Activated CD4-positive, alpha-beta T cell treated with anti-CD3 and anti-CD28 coated beads, Interleukin-2, amount 50 U/mL, for 4 hours (primary cell): ENCODE results near the gene SERPINB6.
"Not testable (repeated sequence)": the region's sequence is repeated elsewhere in the genome, so short reads cannot be mapped to it uniquely, and the experiment has no call there.

Experiments
- DNase-seq, 2 experiments: peaks; one replicate each; pipeline ENCODE4 v3.0.0-alpha.2; 2020

The SERPINB6 gene

DNA sequence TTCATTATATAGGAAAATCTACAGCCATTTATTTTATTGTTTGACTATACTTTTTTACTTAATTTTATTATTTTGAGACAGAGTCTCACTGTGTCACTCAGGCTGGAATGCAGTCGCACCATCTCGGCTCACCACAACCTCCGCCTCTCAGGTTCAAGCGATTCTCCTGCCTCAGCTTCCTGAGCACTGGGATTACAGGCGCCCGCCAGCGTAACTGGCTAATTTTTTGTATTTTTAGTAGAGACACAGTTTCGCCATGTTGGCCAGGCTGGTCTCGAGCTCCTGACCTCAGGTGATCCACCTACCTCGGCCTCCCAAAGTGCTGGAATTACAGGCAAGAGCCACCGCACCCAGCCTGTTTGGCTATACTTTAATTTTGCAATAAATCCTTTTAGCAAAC lies 38.5 kb downstream of the SERPINB6 start:
- not testable (repeated sequence) for DNase-seq

DNA sequence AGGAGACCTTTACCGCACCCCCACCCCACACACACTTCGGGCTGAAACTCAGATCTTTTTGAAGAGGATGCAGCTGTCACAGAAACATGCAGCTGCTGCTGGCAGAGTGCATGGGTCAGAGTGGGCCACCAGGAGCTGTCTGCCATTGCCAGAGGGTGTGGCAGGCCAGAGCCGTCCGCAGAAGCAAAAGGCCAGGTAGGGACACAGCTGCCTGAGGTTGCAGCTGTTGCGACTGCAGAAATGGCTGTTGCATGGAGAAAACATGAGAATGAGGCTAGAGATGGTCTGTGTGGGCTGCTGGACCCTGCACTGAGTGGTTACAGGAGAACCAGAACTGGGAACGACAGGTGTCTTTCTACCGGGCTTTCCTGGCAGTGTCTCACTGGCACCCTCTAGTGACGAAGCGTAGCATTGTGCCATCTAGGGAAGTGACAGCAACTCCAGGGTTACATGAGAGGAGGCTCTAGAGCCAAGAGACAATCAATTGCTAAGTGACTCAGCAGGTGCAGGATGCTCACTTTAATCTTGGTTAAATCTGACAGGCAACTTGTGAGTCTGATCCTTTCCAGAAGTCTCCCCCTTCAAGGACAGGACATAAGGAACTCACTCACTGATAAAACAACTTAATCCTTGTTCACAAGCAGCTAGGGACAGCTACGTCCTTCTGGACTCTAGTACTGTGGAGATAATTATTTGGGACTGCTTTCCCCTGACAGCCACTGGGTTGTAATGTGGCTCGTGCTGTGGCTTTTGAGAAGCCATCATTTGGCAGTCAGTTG lies 39.2 kb downstream of the SERPINB6 start:
- peak; percentile 85 to 87 for DNase-seq

DNA sequence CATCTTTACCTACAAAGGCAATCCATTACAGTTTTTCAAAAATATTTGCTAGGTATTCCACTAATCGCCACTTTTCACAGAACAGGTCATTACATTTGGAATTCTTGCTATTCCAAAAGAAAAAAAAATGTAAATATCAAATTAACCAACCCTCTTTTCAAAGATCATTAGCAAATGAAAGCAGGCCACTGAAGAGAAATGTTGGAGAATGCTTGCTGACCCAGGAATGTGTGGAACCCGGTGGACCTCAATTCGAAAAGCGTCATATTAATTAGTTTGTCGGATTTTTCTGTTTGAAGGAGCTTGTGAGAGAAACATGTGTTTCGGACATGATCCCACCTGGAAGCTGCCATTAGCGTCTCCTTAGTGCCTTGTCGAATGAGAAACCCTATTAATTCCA lies 40.3 kb downstream of the SERPINB6 start:
- no peak for DNase-seq

DNA sequence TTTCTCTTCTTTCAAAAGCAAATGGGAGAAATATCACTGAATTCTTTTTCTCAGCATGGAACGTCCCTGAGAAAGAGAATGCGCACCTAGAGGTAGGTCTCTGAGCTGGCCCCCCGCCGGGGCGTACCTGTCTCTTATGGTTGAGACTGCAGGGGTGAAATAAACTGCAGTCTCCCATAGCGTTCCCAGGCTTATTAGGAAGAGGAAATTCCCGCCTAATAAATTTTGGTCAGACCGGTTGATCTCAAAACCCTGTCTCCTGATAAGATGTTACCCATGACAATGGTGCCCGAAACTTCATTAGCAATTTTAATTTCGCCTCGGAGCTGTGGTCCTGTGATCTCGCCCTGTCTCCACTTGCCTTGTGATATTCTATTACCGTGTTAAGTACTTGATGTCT lies 43.4 kb downstream of the SERPINB6 start:
- DNase-seq = not testable (repeated sequence)

DNA sequence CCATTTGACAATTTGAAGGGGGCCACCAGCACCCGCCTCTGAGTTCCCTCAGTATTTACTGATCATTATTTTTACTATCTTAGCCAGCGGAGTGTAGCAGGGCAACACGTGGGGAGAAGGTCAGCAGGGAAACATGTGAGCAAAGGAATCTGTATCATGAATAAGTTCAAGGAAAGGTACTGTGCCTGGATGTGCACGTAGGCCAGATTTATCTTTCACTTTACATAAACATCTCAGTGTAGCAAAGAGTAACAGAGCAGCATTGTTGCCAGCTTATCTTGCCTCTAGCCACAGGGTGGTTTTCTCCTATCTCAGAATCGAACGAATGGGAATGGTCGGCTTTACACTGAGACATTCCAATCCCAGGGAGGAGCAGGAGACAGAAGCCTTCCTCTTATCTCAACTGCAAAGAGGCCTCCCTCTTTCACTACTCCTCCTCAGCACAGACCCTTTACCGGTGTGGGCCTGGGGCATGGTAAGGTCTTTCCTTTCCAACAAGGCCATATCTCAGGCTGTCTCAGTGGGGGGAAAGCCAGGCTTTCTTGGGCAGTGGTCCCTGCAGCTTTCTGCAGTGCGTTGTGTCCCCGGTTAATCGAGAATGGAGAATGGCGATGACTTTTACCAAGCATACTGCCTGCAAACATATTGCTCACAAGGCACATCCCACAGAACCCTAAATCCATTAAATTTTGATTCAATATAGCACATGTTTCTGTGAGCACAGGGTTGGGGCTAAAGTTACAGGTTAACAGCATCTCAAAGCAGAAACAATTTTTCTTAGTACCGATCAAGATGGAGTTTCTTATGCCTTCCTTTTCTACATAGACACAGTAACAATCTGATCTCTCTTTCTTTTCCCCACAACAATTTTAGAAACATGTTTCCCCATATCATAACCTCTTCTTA lies 45.3 kb downstream of the SERPINB6 start:
- not testable (repeated sequence) for DNase-seq

DNA sequence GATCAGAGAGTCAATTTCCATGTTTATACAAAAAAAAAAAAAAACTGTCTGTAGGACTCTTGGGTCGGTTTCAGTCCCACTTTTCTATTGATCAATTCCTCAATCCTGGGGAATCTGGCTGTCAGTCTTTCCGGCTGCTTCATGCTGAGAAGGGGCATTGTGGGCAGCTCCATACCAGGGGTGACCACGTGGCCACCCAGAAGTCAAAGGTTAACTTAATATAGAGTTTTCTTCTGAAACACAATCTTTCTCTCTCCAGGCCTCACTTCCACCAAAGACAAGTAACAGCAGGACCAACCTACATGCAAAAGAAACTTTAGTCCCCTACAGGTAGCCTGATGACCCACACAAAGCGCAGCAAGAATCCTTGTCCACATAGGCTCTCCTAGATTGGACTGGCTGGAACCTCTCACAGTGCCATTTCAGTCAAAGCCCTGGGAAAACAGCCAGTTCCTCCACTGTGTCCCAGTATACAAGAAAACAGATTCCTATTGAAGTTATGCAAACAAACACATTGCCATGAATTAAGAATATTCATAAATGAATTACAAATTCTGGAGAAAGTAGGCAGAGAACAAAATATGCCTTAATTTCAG lies 49.7 kb downstream of the SERPINB6 start:
- no peak for DNase-seq

DNA sequence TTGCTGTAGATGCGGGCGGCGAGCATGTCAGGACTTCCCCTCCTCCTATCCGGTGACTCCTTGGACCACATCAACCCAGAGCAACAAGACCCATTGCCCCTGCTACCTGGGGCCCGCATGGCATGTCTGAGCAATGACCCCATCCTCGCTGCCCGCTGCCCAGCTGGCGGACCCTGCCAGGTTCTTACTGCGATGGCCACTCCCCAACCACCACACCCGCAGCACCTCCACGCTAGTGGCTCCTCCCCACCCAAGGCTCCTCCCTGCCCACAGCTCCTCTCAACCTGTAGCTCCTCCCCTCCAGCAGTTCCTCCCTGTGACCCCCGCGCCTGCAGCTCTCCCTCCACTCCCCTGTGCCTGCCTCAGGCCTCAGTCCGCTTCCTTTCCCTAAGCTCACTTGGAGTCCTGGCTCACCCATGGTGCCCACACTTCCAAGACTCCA lies 50.7 kb downstream of the SERPINB6 start:
- DNase-seq = no peak

DNA sequence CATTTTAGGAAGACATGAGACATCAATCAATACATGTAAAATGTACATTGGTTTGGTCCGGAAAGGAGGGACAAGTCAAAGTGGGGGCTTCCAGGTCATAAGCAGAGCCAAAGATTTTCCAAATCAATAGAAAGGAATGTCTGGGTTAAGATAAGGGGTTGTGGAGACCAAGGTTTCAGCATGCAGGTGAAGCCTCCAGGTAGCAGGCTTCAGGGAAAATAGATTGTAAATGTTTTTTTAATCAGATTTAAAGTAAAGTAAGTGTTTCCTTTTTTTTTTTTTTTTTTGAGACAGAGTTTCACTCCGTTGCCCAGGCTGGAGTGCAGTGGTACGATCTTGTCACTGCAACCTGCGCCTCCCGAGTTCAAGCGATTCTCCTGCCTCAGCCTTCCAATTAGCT lies 51.5 kb downstream of the SERPINB6 start:
- DNase-seq = no peak

DNA sequence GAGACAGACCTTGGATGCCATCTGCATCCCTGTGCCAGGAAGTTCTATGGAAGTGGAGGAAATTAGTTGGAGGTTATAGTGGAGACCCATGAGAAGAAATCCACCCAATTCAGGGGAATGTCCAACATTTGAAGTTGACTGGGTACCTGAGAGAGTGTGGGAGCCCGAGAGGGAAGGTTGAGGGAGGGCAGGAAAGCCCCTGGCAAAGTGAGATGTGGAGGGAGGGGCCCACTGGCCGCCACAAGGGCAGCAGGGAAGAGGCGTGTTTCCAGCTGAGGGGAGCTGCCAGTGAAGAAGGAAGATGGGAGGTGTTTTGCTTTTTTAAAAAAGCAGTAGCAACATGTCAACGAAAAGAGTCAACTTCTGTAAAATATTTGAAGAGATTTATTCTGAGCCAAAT lies 52.0 kb downstream of the SERPINB6 start:
- no peak for DNase-seq

DNA sequence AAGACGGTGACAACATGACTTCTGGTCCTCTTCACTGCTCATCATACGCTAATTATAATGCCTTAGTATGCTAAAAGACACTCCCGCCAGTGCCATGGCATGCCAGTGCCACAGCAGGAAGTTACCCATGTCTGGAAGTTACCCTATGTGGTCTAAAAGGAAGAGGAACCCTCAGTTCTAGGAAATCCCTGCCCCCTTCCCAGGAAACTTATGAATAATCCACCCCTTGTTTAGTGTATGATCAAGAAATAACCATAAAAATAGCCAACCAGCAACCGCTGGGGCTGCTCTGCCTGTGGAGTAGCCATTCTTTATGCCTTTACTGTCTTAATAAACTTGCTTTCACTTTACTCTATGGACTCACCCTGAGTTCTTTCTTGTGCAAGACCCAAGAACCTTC lies 52.4 kb downstream of the SERPINB6 start:
- no peak for DNase-seq

DNA sequence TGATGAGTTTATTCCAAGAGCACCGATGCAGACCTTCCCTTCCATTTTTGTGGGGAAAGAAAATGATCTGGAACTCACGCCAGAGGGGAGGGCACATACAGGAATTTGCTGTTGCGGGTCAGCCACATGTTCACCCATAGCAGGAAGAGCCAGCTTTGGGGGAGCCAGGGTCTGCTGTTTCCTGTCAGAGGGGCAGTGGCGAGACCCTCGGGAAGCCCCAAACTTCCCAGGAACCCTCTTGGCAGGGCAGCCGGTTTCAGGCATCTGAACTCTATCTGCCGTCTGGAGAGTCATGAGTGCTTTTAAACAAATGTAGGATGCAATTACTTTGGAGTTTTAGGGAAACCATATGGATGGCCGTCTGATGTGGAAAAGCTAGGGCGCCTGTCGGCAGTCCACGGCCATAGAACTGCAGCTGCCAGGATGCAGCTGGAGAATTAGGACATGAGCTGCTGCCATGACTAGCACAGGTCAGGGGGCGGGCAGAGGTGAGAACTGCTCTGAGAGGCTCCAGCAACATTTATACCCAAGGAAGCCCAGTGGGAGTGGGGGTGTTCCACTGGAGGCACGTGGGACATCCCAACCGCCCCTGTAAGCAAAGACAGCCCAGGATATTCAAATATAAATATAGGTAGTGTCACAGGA lies 53.4 kb downstream of the SERPINB6 start:
- no peak for DNase-seq

DNA sequence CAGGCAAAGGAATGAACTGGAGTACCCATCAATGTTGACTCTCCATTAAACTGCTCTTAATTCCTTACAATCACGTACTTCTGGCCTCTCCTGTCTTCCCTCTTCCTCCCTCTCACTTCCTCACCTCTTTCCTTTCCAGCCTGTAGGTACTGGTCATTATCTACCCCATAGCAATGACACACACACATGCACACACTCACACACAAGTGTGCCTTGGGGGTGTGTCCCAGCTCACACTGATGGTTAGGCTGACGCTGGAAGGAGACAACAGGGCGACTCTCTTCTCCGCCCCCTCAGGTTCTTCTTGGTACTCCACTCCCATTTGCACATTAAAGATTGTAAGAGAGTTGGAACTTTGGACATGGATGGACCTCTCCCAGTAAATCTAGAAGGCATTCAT lies 54.3 kb downstream of the SERPINB6 start:
- no peak for DNase-seq

DNA sequence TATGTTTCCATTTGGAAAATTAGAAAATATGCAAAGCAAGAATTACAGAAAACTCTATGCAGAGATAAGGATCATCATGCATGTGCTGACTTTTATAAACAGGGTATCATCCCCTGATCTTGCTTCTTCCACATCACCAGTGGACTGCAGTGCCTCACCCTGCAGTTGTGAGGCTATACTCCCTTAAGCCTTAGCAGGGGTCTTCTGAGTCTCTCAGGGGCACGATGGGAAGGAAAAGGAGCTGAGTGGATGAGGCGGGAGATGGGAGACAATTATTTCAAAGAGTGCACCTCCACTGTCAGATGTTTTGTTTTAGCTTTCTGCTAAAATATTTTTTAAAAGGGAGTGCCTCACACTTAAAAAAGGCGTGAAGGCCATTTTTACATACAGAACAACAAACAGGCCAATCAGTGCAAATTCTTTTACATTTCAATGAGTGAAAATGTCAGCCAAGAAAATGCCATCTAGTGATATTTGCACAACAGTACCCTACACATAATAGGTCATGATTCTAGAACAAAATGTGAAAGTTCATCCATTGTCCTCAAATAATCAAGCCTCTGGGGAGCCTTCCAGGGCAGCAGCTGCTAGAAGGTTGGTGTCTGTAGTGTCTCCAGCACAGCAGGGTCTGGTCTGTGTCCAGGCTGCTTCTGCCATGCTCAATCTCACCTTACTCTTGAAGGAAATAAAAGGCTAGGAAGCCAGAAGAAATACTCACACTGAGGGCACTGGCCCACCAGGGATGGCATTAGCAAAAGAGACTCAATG lies 55.0 kb downstream of the SERPINB6 start:
- no peak for DNase-seq

DNA sequence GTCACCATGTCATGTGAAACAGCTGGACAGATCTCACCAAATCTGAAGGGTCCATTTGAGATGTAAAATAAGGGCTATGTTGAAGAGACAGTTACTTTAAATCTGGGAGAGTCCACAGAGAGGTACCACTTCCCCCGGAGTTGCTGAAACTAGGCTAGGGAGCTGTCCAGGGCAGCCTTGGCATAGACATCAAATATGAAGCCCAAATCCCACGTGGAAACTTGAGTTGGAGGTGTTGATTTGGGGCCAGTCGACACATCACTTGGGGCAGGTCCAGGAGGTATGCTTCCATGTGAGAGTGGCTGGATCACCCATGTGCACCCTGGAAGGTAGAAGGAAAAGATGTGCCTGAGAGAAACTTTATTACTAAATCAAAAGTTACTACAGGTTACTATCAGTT lies 56.2 kb downstream of the SERPINB6 start:
- no peak for DNase-seq

DNA sequence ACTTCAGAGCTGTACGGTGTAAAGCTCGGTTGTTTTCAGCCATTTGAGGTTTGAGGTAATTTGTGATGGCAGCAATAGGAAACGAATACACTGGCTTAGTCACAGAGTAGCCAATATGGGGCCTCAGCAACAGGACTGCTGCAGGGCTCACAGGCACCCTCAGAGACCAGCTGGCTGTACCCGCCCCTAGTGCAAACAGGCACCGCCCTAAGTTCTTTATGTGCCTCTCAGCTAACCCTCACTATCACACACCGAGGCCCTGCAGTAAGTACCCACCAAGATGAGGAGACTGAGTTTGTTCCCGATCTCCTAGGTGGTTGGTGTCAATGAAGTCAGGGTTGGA lies 57.1 kb downstream of the SERPINB6 start:
- no peak for DNase-seq

DNA sequence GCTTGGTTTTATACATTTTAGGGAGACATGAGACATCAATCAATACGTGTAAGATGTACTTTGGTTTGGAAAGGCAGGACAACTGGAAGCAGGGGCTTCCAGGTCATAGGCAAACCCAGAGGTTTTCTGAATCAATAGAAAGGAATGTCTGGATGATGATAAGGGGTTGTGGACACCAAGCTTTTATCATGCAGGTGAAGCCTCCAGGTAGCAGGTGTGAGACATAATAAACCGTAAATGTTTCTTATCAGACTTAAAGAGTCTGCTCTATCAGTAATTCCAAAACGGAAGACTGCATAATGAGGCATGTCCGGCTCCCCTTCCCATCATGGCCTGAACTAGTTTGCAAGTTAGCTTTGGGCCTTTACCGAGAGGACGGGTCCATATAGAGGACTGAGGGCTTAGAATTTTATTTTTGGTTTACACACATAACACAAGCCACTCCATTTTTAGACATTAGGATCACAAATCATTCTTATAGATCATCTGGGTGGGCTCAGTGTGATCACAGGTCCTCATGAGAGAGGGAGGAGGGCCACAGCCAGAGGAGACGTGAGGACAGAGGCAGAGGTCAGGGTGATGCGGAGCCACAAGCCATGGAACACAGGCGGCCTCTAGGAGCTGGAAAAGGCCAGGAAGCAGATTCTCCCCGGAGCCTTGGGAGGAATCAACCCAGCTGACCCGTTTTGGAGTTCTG lies 57.6 kb downstream of the SERPINB6 start:
- DNase-seq = no peak

DNA sequence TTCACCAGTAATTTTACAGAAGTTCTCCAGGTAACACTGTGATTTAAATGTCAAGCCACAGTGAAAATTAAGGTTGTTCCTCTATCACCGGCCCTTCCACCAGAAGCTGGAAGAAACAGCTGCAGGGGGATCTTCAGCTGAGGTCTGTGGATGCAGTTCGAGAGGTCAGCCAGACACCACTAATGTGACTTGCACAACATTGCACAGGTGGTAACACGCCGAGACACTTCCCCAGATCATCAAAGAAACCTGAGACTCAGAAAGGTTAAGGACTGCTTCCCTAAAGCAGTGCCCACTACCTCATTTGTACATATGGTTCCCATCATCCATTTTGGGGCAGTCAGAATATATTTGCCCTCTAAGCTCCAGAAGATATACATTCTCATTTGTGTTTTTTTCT lies 60.2 kb downstream of the SERPINB6 start:
- DNase-seq = no peak

DNA sequence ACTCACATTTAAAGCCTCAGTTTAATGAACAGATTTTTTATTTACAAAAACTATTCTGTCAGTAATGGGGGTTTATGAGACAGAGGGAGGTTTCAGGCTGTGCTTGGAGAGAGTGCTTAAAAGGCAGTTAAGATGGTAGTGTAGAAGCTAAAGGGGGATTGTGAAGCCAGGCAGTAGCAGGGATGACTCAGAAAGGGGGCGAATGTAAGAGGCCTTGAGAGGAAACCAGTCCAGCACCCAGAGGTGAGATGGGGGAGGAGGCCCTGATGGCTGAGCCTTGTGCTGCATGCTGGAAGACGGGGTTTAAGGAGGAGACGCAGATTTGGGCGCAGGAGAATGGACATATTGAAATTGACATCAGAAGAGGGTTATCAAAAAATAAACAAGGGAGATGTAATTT lies 61.6 kb downstream of the SERPINB6 start:
- DNase-seq = no peak

DNA sequence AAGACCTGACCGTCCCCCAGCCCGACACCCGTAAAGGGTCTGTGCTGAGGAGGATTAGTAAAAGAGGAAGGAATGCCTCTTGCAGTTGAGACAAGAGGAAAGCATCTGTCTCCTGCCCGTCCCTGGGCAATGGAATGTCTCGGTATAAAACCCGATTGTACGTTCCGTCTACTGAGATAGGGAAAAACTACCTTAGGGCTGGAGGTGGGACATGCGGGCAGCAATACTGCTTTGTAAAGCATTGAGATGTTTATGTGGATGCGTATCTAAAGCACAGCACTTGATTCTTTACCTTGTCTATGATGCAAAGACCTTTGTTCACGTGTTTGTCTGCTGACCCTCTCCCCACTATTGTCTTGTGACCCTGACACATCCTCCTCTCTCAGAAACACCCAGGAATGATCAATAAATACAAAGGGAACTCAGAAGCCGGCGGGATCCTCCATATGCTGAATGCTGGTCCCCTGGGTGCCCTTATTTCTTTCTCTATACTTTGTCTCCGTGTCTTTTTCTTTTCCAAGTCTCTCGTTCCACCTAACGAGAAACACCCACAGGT lies 62.2 kb downstream of the SERPINB6 start:
- not testable (repeated sequence) for DNase-seq

DNA sequence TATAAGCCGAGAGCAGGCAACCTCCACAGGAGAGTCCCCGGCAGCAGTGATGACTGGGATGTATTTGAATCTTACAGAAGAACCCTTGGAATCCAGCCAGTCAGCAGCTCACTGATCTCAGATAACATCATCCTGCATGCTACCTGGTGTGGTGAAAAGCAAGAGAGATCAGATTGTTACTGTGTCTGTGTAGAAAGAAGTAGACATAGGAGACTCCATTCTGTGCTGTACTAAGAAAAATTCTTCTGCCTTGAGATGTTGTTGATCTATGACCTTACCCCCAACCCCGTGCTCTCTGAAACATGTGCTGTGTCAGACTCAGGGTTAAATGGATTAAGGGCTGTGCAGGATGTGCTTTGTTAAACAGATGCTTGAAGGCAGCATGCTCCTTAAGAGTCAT lies 62.9 kb downstream of the SERPINB6 start:
- not testable (repeated sequence) for DNase-seq

DNA sequence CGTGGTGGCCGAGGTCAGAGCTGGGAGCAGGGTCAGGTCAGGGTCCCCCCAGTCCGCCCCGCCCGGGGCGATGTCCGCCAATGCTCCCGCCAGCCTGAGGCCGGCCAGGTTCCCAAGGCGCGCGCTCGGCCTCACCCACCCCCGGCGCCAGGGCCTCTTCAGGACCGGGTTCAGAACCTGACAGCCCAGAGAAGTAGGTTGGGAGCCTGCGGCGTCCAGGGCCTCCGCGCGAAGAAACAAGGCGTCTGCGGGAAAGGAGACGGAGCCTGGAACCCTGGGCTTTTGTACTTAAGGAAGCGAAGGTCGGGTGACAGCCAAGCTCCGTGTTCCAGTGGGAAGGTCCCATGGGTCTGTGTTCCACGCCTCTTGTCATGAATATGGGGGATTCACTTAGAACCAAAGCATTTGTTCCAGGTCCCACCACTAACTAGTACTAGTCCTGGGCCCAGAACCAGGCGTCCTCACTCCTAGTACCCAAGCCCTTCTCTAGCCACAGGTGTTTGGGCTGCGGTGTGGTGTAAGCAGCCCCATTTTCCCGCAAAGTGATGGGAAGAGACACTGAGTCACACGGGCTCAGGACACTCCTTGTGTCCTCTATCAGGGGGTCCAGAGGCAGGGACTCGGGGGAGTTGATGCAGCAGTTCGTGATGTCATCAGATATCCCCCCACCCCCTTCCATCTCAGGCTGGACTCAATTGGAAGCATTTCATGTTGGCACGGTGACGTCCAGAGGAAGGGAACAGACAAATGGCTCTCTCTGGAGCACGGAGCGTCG lies 67.8 kb downstream of the SERPINB6 start:
- not testable (repeated sequence) for DNase-seq
